GM19452 (cell line): Measurements from ENCODE around the gene KRT2.

Experiments
- ATAC-seq: cut with Tn5 transposase; IDR thresholded peaks from one replicate; pipeline ENCODE4 v1.9.1; 2021; ENCODE audit not compliant: unreplicated experiment

The KRT2 gene

GRCh38 chr12:52667509-52667908 lies 15.5 kb upstream of the KRT2 start:
- ATAC-seq, result no peak

DNA sequence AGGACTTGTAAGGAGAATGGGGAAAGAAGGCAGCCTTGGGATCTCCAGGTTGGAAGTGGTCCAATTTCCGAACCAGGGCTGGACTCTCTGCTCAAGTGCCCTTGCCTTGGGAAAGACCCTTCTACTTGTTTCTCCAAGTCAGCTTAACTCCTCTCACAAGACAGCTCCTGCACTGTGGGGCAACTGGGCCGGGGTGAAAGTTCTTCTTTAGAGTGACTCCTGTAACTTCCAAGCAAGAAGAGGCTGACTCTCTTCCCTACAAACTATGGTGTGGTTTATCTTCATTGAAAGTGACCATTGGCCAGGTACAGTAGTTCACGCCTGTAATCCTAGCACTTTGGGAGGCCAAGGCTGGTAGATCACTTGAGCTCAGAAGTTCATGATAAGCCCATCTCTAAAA lies 14.5 kb upstream of the KRT2 start:
- no peak for ATAC-seq

GRCh38 chr12:52663420-52663819 lies 11.4 kb upstream of the KRT2 start:
- no peak for ATAC-seq

- no peak for ATAC-seq
Observed at GRCh38 chr12:52662918-52663229, 10.9 kb upstream of the KRT2 start.

GRCh38 chr12:52662093-52662917 lies 10.3 kb upstream of the KRT2 start:
- ATAC-seq, result no peak

GRCh38 chr12:52661668-52662067 lies 9.7 kb upstream of the KRT2 start:
- ATAC-seq, result no peak

DNA sequence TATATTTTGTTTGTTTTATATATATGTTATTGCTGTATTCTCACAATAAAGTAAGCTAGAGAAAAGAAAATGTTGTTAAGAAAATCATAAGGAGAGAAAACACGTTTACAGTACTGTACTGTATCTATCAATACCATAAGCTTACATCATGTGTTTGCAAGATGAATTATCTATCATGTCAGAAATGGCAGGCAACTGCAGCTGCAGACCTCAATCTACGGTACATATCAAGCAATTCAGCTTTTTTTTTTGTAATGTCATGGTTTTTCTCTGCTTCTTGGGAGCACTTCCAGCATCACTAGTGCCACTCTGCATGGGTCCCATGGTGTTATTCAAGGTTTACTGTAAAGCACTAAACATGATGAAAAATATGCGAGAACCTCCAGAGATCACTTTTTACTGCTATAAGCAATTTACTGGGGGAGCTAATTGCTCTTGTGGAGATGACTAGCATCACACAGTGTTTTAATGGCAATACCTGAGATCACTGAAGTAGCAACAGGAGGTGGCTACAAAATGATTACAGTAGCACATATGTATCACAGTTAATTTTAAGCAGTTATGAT lies 9.0 kb upstream of the KRT2 start:
- no peak for ATAC-seq

DNA sequence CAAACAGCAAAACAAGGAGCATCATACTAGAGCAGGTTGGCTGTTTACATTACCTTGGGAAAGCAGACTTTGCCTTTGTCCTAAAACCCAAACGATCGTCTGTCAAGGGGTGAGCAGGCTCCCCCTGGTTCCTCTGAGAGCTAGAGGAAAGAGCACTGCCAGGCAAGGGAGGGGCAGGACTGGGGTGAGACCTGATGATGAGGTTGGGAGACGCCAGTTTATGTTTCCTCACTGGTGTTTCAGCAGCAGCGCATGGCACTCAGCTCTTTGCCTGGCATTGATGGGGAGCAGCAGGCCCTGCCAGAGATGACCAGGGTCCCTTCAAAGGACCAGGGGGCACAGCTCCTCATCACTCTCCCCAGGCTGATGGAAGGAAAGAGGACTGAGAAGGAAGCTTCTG lies 7.9 kb upstream of the KRT2 start:
- ATAC-seq, result no peak

DNA sequence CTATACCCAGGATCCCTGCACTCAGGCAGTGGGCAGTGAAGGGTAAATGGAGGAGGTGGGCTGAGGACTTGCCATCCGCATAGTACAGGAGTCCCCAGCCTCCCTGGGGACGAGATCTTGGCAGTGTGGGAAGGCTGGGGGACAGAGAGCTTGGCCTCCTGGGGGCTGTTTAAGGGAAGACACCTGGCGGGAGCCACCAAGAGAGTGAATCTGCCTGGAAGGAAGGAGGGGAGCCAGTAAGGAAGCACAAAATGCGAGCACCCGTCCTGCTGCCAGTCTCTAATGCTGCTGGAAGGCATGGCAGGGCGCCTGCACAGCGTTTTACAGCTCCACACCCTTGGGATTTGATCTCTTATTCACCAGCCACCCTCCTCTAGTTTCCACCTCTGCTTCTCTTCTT lies 7.4 kb upstream of the KRT2 start:
- no peak for ATAC-seq

- ATAC-seq, result no peak
Observed at GRCh38 chr12:52658196-52658595, 6.2 kb upstream of the KRT2 start.

DNA sequence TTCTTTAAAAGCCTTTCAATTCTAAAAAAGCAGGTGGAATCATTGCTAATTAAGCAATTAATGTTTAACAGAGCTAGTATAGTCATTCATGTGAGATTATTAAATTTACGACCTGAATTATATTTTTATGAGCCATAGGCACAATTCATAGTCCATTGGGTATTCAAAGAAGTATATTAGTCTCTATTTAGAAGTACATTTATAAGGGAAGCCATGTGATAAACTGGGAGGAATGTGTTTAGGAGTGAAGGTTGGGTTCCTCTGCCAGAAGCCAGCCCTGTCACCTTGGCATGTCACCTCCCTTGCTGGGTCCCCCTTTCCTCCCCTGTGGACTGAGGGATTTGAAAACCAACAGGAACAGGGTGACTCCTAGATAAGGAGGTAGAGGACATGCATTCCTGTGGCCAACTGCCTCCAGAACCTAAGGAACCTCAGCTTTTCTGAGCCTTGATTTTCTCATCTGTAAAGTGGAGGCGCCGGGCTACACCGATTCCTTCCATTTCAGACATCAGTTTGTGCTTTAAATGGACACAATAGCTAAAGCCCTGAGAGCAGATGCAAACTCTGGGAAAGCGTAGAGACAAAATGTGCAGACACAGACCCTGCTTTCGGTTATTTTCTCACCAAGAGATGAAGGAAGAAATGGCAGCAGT lies 5.4 kb upstream of the KRT2 start:
- no peak for ATAC-seq

GRCh38 chr12:52656616-52657015 lies 4.6 kb upstream of the KRT2 start:
- no peak for ATAC-seq

DNA sequence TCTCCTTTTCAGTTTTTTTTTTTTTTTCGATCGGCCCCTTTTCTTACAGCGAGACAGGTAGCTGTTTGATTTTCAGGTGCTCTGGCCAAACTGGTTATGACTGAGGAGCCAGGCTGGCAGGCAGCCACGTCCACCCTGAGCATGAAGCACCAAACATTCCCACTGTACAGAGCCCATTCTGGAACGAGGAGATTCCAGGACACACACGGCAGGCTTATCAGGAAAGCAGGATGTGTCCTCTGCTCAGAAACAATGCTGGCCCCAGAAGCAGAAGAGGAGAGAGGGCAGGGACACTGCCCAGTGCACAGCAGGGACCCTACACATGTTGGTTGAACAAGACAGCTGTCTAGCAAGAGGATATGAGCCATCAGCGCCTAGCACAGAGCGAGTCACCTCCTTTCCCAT lies 3.7 kb upstream of the KRT2 start:
- no peak for ATAC-seq

- ATAC-seq, result no peak
Observed at GRCh38 chr12:52655251-52655650, 3.2 kb upstream of the KRT2 start.

DNA sequence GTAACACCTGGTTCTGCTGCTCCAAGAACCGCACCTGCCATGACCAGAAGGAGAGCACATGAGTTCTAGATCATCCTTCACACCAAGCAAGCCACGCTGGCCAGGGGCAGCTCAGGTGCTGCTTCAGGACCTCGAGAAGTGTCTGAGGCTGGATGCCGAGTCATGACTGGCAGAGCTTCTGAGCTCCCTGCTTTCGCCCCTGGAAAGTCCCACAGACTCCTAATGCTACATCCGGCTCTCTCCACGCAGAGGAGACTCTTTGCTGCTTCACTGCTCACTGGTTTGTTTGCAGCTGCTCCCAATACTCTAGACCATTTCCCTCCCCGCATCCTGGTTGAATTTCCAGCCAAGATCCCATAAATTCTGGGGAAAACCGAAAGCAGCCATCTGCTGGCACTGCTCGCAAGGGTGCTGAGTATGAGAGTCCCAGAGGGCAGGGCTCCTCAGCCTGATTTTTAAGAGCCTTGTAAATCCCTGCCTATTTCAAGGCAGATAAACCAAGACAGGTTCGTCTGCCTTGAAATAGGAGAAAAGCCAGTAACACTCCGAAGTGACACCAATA lies 1.4 kb downstream of the KRT2 start:
- no peak for ATAC-seq

DNA sequence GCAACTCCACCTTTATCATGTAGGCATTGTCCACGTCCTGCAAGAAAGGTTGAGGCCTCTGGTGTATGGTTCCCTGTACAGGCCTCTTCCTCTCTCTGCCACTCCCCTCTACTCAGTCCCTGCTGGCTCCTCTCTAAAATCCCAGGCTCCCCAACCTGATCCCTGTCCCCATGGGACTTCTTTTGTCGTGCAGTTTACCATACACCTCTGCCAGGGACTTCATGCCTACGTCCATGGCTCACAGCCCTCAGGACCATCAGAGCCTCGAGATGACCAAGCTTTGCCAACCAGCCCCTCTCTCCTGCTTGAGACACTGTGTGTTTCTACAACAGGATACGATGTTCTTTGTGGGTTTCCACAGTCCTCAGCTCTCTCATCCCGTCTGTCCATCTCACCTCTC lies 2.9 kb downstream of the KRT2 start:
- no peak for ATAC-seq

GRCh38 chr12:52648012-52648550 lies 3.9 kb downstream of the KRT2 start:
- no peak for ATAC-seq

- ATAC-seq, result no peak
Observed at GRCh38 chr12:52647601-52648000, 4.4 kb downstream of the KRT2 start.

GRCh38 chr12:52646613-52647012 lies 5.4 kb downstream of the KRT2 start:
- ATAC-seq, result no peak

DNA sequence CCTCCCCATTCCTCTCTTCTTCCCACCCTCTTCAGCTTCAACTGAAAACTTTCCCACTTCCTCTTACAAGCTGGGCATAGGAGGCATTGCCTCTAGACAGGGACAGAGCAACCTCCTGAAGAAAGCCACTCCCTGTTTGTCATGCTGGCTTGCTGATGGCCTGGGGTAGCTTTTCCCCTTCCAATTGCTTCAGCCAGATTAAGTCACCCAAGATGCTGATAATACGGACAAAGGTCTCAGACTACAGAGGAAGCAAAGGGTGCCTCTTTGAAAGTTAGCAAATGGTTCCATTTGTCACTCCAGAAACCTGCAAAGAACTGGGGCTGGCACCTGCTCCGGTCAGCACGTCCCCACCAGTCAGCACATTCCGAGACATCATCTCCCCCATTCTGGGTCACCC lies 6.0 kb downstream of the KRT2 start:
- no peak for ATAC-seq

GRCh38 chr12:52645120-52645761 lies 6.8 kb downstream of the KRT2 start:
- no peak for ATAC-seq

GRCh38 chr12:52644078-52644415 lies 8.0 kb downstream of the KRT2 start:
- no peak for ATAC-seq
